Neural progenitor cell (in vitro differentiated cells): ENCODE measurements around the gene TEDC1.

Experiments used
- CTCF ChIP-seq: fragments of 200-600 bp; sonication (generic); IDR thresholded peaks from 2 replicates; pipeline ENCODE4 v1.5.1; 2017; ENCODE audit warnings: antibody characterized with exemption, mild to moderate bottlenecking
- EZH2 ChIP-seq: fragments of 200-600 bp; sonication (generic); IDR thresholded peaks from 2 replicates; pipeline ENCODE4 v1.6.1; 2017; ENCODE audit warnings: antibody characterized with exemption, mild to moderate bottlenecking, moderate library complexity

- TF ChIP-seq EZH2 (no peak), CTCF (no peak)
Measured at GRCh38 chr14:105528586-105529318, 37.7 kb downstream of the TEDC1 start.
